Frontal cortex (tissue), 4 donors: ENCODE results near the gene ADAT2. TPM values are rescaled to one million over a fixed set of nuclear protein-coding genes. Genes with fewer than 3 reads are reported as not detected.
A peak's percentile ranks its signal among the peaks of the same experiment; 100 is the strongest.

Experiments used
- DNase-seq, 2 donors: peaks; one replicate each; pipeline ENCODE4 v3.0.0; 2012; ENCODE audit warnings: low spot score in 2 of 2
- FAIRE-seq: peaks from 2 replicates; lab custom pipeline; 2012; peaks lifted over from hg19 to GRCh38; lab: Jason Lieb, UNC
- total RNA-seq: library from RNA; depleted of rRNA; stranded (reverse); fragments of >200 nt; gene quantifications from one replicate; pipeline ENCODE4 v1.2.3, GENCODE V29; 2014
- donor health status: control.
- donor health status: control.
- donor health status: control.

The ADAT2 gene
- total RNA-seq, 1 donor from 2014 or later = 4.5 TPM

GRCh38 chr6:143443096-143443495, 7.4 kb downstream of the ADAT2 start:
- DNase-seq (no peak), FAIRE-seq (no peak)

DNA sequence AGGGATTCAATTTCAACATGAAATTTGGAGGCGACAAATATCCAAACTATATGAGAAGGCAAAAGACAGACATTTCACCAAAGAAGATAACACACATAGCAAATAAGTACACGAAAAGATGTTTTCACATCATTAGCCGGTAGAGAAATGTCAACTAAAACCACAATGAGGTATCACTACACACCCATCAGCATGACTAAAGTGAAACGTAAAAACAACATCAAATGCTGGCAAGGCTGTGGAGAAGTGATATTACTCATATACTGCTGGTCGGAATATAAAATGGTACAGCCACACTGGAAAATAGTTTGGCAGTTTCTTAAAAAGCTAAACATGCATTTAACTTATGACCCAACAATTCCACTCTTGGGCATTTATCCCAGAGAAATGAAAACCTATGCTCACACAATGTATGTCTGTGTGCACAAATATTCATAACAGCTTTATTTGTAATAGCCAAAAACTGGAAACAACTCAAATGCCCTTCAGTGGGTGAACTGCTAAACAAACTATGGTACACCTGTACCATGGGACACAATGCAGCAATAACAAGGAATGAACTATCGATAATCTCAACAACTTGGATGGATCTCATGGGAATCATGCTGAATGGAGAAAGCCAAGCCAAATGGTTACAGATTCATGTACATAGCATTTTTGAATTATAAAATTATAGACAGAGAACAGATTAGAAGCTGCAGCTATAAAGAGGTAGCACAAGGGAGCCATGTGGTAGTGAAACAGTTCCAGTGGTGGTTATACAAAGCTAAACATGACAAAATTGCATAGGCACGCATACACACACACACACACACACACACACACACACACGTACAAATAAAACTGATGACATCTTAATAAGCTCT, 8.6 kb downstream of the ADAT2 start:
- FAIRE-seq = no peak
- DNase-seq = no peak

DNA sequence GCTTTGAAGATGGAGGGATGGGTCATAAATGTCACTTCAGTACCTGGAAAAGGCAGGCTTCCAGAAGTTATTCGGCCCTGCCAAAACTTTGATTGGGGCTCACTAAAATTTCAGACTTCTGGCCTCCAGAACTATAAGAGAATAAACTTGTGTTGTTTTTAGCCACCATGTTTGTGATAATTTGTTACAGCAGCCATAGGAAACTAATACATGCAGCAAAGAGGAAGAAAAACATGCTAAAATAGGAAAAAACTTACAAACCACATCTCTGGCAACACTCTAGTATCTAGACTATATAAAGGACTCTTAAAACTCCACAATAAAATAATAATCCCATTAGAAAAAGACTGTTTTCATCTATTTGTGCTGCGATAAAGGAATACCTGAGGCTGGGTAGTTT, 9.5 kb downstream of the ADAT2 start:
- DNase-seq = no peak

DNA sequence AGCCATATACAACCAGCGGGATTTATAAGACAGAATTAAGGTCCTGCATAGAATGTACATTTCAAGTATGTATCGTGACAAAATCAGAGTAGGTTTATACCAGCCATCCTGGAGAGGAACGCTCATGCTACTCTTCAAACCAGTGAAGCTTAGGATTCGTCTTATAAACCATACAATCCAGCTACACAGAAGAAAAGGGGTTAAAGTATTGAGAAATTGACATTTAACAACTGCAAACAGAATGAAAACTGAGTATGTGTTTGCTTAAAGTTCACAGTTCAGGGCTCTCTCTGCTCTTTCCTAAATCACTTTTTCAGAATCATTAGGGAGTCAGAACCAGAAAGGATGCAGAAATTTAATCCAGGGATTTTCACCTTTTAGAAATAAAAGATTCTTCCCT, 17.9 kb downstream of the ADAT2 start:
- DNase-seq = no peak
- no peak for FAIRE-seq

More for the DNA sequence above, 9.5 kb downstream of the ADAT2 start:
- no peak for FAIRE-seq

DNA sequence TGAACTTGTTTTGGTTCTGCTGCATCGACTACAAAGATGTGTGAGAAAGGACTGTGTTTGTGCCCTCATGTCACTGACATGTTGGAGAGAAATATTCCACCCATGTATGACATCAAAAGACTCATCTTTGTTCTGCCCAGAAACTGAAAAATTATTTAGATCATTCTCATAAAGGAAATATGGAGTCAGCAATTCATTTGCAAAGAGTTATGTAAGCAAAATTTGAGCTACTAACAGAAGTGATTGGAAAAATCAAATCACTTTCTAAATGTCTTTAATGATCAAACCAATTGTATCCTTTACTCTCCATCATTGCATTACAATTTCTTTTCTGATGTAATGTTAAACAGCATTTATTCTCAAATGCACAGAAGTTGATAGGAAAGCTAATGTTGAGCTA, 19.3 kb downstream of the ADAT2 start:
- DNase-seq (no peak), FAIRE-seq (no peak)

DNA sequence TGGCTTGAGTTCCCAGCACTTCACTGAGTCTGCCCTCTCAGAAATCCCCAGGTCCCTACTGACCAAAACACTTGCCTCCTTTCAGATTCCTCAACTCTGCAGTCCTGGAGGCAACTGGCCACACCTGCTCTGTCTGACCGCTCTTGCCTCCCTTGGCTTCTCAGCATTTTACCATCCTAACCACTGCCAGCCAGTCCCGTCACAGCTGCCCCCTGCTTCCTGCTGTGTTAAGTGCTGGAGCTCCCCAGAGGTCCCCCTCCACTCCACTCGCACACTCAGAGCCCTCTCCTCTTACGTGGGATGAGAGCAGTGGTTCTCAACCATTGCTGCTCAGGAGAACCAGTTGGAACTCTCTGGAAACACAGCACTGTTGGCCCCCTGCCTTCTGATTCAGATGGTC, 20.5 kb downstream of the ADAT2 start:
- FAIRE-seq (no peak), DNase-seq (no peak)

DNA sequence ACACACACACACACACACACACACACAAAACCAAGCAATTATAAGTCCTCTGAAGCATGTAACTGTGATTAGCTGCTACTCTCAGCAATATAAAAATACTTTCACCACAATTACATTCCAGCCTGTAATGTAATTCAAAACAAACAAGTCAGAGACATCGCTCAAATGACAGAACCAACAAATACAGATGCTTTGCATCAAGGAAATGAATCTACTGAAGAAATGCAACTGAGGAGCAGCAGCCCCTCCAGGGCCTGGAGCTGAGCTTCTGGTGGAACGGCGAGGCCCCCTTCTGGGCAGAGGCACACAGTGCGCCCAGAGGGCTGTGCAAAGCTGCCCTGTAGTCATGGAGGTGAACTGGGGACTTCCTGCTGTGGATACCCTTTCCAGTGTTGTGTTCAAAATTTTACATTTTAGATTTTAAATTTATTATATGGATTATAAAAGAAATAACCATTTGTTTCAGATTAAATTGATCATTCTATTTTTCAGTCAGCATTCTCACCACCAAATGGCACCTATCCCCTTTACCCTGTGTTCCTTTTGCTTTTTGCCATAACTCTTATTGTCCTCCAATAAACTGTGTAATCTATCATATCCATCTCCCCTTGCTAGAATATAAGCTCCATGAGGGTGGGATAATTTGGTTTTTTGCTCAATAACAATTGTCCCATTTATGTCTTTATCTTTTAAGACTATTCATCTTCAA, 23.2 kb downstream of the ADAT2 start:
- DNase-seq (peak in 1 of 2 donors; percentile 51), FAIRE-seq (peak; percentile 30)

GRCh38 chr6:143426026-143426425, 24.5 kb downstream of the ADAT2 start:
- FAIRE-seq (no peak), DNase-seq (no peak)

- FAIRE-seq = no peak
- DNase-seq = no peak
These were observed 31.0 kb downstream of the ADAT2 start for GRCh38 chr6:143419526-143419925.

DNA sequence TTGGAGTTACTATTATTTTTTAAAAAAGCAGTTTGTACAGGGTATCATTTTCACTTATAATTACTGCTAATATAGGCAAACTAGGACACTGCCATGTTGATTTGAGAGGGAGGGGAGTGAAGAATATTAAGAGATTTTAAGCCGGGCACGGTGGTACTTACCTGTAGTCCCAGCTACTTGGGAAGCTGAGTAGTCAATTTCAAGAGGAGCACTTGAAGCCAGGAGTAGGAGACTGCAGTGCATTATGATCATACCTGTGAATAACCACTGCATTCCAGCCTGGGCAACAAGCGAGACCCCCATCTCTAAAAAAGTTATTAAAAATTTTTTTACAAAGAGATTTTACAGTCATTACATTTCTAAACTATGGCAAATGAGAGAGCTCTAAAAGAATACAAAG, 35.7 kb downstream of the ADAT2 start:
- no peak for FAIRE-seq
- DNase-seq = no peak

DNA sequence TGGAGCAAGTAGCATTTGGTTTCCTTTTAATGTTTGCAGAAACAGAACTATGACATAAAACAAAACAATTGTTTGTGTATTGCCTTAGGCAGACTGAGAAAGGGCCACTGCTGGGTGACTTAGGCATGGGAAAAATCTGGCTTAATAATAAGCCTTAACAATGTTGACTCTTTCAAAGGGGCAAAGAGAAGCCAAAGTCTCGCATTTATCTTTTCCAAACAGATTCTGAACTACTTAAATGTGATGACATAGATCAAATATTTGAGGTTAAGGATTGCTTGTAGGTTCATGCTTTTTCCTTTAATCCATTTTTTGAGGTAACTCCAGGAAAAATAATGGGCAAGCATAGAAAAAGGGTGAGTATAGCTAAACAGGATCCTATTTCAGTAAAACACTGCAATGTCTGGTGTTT, 39.6 kb downstream of the ADAT2 start:
- no peak for DNase-seq
- no peak for FAIRE-seq

GRCh38 chr6:143408787-143409162, 41.7 kb downstream of the ADAT2 start:
- FAIRE-seq (no peak), DNase-seq (no peak)

- no peak for FAIRE-seq
These were observed 42.2 kb downstream of the ADAT2 start for GRCh38 chr6:143408151-143408786.

GRCh38 chr6:143406673-143407072, 43.8 kb downstream of the ADAT2 start:
- FAIRE-seq = no peak
- no peak for DNase-seq

More at GRCh38 chr6:143408151-143408786, 42.2 kb downstream of the ADAT2 start:
- no peak for DNase-seq

DNA sequence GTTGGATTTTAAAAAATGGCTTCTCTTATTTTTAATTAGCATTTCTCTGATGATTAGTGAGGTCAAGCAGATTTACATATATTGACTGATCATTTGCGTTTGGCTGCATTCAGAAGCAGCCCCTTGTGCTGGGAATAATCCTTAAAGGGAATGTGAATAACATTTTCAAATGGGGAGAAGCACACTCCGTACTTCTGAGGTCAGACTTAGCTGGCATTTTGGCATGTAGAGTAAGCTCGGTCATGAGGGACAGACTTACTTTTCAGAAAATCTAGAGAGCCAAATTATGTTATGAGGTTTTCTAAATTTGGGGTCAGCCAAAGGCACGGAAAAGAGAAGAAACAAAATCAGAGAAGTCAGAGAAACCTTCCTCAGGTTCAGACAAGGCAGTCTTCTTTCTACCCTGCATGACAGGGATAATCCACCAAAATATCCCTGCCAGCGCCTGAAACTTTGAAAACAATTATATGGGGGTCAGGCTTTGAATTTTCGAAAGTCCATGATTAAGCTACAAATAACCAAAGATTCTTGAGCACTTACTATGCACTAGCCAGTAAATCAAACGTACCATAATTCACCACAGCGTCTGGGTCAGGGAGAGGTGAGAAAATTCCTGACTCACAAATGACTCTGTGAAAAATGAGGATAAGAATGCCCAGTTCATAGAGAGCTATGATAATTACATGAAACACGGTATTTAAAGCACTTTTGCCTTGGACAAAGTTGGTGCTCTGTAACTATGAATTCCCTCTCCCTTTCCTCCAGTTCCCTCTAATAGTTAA, 44.9 kb downstream of the ADAT2 start:
- DNase-seq (no peak), FAIRE-seq (no peak)

DNA sequence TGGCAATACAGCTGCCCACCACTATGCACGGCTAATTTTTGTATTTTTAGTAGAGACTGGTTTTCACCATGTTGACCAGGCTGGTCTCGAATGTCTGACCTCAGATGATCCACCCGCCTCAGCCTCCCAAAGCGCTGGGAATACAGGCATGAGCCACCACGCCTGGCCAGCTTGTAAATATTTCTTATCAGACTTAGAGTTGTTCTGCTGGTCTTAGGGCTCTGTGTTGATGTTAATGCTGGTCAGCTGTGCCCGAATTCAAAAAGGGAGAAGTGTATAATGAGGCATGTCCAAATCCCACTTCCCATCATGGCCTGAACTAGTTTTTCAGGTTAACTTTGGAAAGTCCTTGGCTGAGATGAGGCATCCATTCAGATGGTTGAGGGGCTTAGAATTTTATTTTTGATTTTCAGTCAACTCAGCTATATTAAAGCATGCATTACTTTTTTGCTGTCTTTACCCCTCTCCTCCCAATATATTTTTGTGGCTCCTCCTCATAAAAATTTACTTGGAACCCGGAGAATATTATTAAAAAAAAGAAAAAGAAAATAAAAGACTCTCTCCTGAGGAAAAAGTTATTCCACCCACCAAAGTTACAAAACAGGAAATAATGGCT, 47.7 kb downstream of the ADAT2 start:
- DNase-seq (no peak), FAIRE-seq (no peak)

GRCh38 chr6:143401636-143402370, 48.7 kb downstream of the ADAT2 start:
- FAIRE-seq (no peak), DNase-seq (no peak)

- DNase-seq (no peak), FAIRE-seq (no peak)
These were observed 49.4 kb downstream of the ADAT2 start for GRCh38 chr6:143401068-143401446.
